Sigmoid colon (tissue), 4 donors: ENCODE results near the gene C11orf58.

Experiments used
- EP300 ChIP-seq, 4 donors: sonication (generic); formaldehyde crosslinking; IDR thresholded peaks; one replicate each; pipeline ENCODE4 v1.6.1; 2017; ENCODE audit warnings: antibody characterized with exemption in 4 of 4
- POLR2A ChIP-seq, 2 donors: fragments of 450-650 bp; IDR thresholded peaks; one replicate each; pipeline ENCODE4 v1.6.1; 2016; ENCODE audit warnings: antibody characterized with exemption in 2 of 2, mild to moderate bottlenecking in 2 of 2, moderate library complexity in 2 of 2
- POLR2AphosphoS5 ChIP-seq, 4 donors: sonication (generic); formaldehyde crosslinking; IDR thresholded peaks; one replicate each; pipeline ENCODE4 v1.6.1; 2017; ENCODE audit warnings: antibody characterized with exemption in 4 of 4
- TF ChIP-seq, protein P1 (sequence below), 4 experiments: fragments of 450-650 bp in 3 of 4; fragments of 200-600 bp in 1 of 4; IDR thresholded peaks; one replicate each; pipeline ENCODE4 v1.5.1; 2016 to 2019; ENCODE audit warnings: antibody characterized with exemption in 4 of 4, mild to moderate bottlenecking in 3 of 4, moderate library complexity in 2 of 4

GRCh38 chr11:16786131-16786530, 47.7 kb downstream of the C11orf58 start:
- TF ChIP-seq, protein P1, sequence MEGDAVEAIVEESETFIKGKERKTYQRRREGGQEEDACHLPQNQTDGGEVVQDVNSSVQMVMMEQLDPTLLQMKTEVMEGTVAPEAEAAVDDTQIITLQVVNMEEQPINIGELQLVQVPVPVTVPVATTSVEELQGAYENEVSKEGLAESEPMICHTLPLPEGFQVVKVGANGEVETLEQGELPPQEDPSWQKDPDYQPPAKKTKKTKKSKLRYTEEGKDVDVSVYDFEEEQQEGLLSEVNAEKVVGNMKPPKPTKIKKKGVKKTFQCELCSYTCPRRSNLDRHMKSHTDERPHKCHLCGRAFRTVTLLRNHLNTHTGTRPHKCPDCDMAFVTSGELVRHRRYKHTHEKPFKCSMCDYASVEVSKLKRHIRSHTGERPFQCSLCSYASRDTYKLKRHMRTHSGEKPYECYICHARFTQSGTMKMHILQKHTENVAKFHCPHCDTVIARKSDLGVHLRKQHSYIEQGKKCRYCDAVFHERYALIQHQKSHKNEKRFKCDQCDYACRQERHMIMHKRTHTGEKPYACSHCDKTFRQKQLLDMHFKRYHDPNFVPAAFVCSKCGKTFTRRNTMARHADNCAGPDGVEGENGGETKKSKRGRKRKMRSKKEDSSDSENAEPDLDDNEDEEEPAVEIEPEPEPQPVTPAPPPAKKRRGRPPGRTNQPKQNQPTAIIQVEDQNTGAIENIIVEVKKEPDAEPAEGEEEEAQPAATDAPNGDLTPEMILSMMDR (IDR thresholded peaks at IDR 0.05), result no peak
- TF ChIP-seq EP300 (IDR thresholded peaks at IDR 0.05), result no peak
- no peak for TF ChIP-seq POLR2AphosphoS5 (IDR thresholded peaks at IDR 0.05)
- no peak for TF ChIP-seq POLR2A (IDR thresholded peaks at IDR 0.05)
